Lung (tissue), 12 donors: ENCODE measurements around the gene SPON1. TPM values are rescaled to one million over a fixed set of nuclear protein-coding genes. Genes with fewer than 3 reads are reported as not detected.

Experiments used
- ATAC-seq: fragments of 200-7000 bp; cut with Tn5 transposase; one replicate; pipeline ENCODE4 v1.9.1; 2020; ENCODE audit warnings: moderate number of reproducible peaks; ENCODE audit not compliant: insufficient read depth, low FRiP score
- DNase-seq, 3 donors: peaks; one replicate each; pipeline ENCODE4 v3.0.0-alpha.2; 2013 to 2017
- H3K27ac ChIP-seq, 2 donors: one replicate each; pipeline ENCODE4 v1.5.1; 2013; ENCODE audit warnings: mild to moderate bottlenecking in 2 of 2, moderate library complexity in 2 of 2, control low read depth in 1 of 2, inconsistent platforms in 1 of 2, low read depth in 1 of 2, low read length in 1 of 2
- H3K27me3 ChIP-seq, 3 donors: one replicate each; pipeline ENCODE4 v1.5.1; 2013; ENCODE audit warnings: low read length in 2 of 3; ENCODE audit not compliant: control insufficient read depth in 3 of 3, insufficient read depth in 3 of 3
- H3K36me3 ChIP-seq, 4 donors: one replicate each; pipeline ENCODE4 v1.5.1; 2013; ENCODE audit warnings: low read length in 4 of 4, mild to moderate bottlenecking in 1 of 4, moderate library complexity in 1 of 4; ENCODE audit not compliant: control insufficient read depth in 4 of 4, insufficient read depth in 4 of 4
- H3K4me1 ChIP-seq, 5 donors: one replicate each; pipeline ENCODE4 v1.5.1; 2013; ENCODE audit warnings: low read length in 5 of 5, mild to moderate bottlenecking in 2 of 5, moderate library complexity in 1 of 5; ENCODE audit not compliant: control insufficient read depth in 5 of 5, insufficient read depth in 5 of 5
- H3K4me3 ChIP-seq: one replicate; pipeline ENCODE4 v1.5.1; 2013; ENCODE audit warnings: mild to moderate bottlenecking, control low read depth, moderate library complexity
- H3K9ac ChIP-seq, 2 donors: one replicate each; pipeline ENCODE4 v1.5.1; 2013; ENCODE audit warnings: low read length in 2 of 2, control low read depth in 1 of 2; ENCODE audit not compliant: insufficient read depth in 1 of 2
- H3K9me3 ChIP-seq, 4 donors: one replicate each; pipeline ENCODE4 v1.5.1; 2013; ENCODE audit warnings: low read length in 3 of 4, mild to moderate bottlenecking in 1 of 4, moderate library complexity in 1 of 4; ENCODE audit not compliant: control insufficient read depth in 4 of 4, insufficient read depth in 3 of 4
- CTCF ChIP-seq: IDR thresholded peaks from 2 replicates; pipeline ENCODE4 v1.5.1; 2012; ENCODE audit warnings: mild to moderate bottlenecking; ENCODE audit errors: control extremely low read depth, extremely low read depth
- WGBS, 2 donors: extraction: QIAGEN DNeasy Blood & Tissue Kit; methylation state at CpG; one replicate each; pipeline ENCODE4 v1.1.7; 2013; 5-methylcytosine and 5-hydroxymethylcytosine counted together
- polyA plus RNA-seq, 2 donors: library from polyadenylated mRNA; stranded (reverse); fragments of 200-250 nt; gene quantifications; one replicate each; pipeline ENCODE4 v1.2.1, GENCODE V29; 2013
- total RNA-seq, 2 donors: library from RNA; depleted of rRNA in 1 of 2; stranded (reverse); fragments of >200 nt in 1 of 2; gene quantifications; one replicate each; pipeline ENCODE4 v1.2.1, GENCODE V29; 2014 to 2021
- donor health status: control.
- donor health status: control.
- donor health status: Bipolar disorder and iron deficiency.
- donor health status: healthy.
- donor health status: DM: yes; HTN: yes; CAD: no.

The SPON1 gene
- total and polyA plus RNA-seq, 4 donors: 8.4 to 98.6 (median 59.9) TPM

- no peak overlapping the region for H3K9ac ChIP-seq
- TF ChIP-seq CTCF: no peak
- ATAC-seq (no peak), DNase-seq (no peak)
- no peaks in the 10 kb centered on the region for H3K36me3 ChIP-seq
- H3K27me3 ChIP-seq: no peaks in the 10 kb centered on the region
- no peaks in the 10 kb centered on the region for H3K9me3 ChIP-seq
- H3K4me1 ChIP-seq: peaks cover 0 to 19% (median 8%) of the 10 kb centered on the region in 5 donors
- H3K27ac ChIP-seq: no peak overlapping the region
- 72 to 77% methylated on average over 1 of the region's 1 CpG for WGBS, 2 donors
- no peak overlapping the region for H3K4me3 ChIP-seq
Observed at GRCh38 chr11:13940907-13941256, 21.6 kb upstream of the SPON1 start.

- H3K36me3 ChIP-seq: no peaks in the 10 kb centered on the region
- TF ChIP-seq CTCF: no peak
- no peak overlapping the region for H3K27ac ChIP-seq
- H3K4me3 ChIP-seq: no peak overlapping the region
- H3K4me1 ChIP-seq: peaks cover 0 to 19% (median 8%) of the 10 kb centered on the region in 5 donors
- no peak overlapping the region for H3K9ac ChIP-seq
- DNase-seq (no peak), ATAC-seq (no peak)
- H3K9me3 ChIP-seq: no peaks in the 10 kb centered on the region
- 96 to 98% methylated on average over 1 of the region's 1 CpG for WGBS, 2 donors
- H3K27me3 ChIP-seq: no peaks in the 10 kb centered on the region
Observed at GRCh38 chr11:13941775-13942174, 20.7 kb upstream of the SPON1 start.

- H3K9ac ChIP-seq: no peak overlapping the region
- H3K27me3 ChIP-seq: no peaks in the 10 kb centered on the region
- no peaks in the 10 kb centered on the region for H3K36me3 ChIP-seq
- ATAC-seq (no peak), DNase-seq (no peak)
- H3K9me3 ChIP-seq: no peaks in the 10 kb centered on the region
- 79 to 87% methylated on average over 1 of the region's 1 CpG for WGBS, 2 donors
- no peak for TF ChIP-seq CTCF
- H3K27ac ChIP-seq: no peak overlapping the region
- no peak overlapping the region for H3K4me3 ChIP-seq
- peaks cover 0 to 19% (median 8%) of the 10 kb centered on the region in 5 donors for H3K4me1 ChIP-seq
Observed at GRCh38 chr11:13942378-13942777, 20.1 kb upstream of the SPON1 start.

GRCh38 chr11:13942971-13943381 lies 19.5 kb upstream of the SPON1 start:
- TF ChIP-seq CTCF: no peak
- H3K9me3 ChIP-seq: no peaks in the 10 kb centered on the region
- H3K36me3 ChIP-seq: no peaks in the 10 kb centered on the region
- H3K4me1 ChIP-seq: peaks cover 0 to 22% (median 8%) of the 10 kb centered on the region in 5 donors
- no peak overlapping the region for H3K9ac ChIP-seq
- no peak overlapping the region for H3K27ac ChIP-seq
- ATAC-seq: no peak
- no peak overlapping the region for H3K4me3 ChIP-seq
- DNase-seq: no peak
- no peaks in the 10 kb centered on the region for H3K27me3 ChIP-seq
